HG02885 (cell line): ENCODE results near the gene ZBTB5.

Source experiments
- ATAC-seq: cut with Tn5 transposase; IDR thresholded peaks from one replicate; pipeline ENCODE4 v1.9.1; 2021; ENCODE audit warnings: mild to moderate bottlenecking; ENCODE audit not compliant: unreplicated experiment, poor library complexity

ZBTB5 gene

GRCh38 chr9:37454238-37454637 is 11.0 kb downstream of the ZBTB5 start:
- ATAC-seq: no peak

- ATAC-seq: no peak
Observed at GRCh38 chr9:37453827-37454226, 11.4 kb downstream of the ZBTB5 start.

GRCh38 chr9:37452611-37453010 is 12.6 kb downstream of the ZBTB5 start:
- ATAC-seq: no peak

GRCh38 chr9:37451628-37452027 is 13.6 kb downstream of the ZBTB5 start:
- ATAC-seq: no peak

- no peak for ATAC-seq
Observed at GRCh38 chr9:37449862-37450632, 15.2 kb downstream of the ZBTB5 start.

- no peak for ATAC-seq
Observed at GRCh38 chr9:37447111-37447510, 18.1 kb downstream of the ZBTB5 start.

GRCh38 chr9:37446401-37446800 is 18.8 kb downstream of the ZBTB5 start:
- ATAC-seq: no peak

GRCh38 chr9:37445832-37446231 is 19.4 kb downstream of the ZBTB5 start:
- no peak for ATAC-seq

- ATAC-seq: no peak
Observed at GRCh38 chr9:37444890-37445289, 20.4 kb downstream of the ZBTB5 start.

- ATAC-seq: no peak
Observed at GRCh38 chr9:37443566-37443965, 21.7 kb downstream of the ZBTB5 start.

- ATAC-seq: no peak
Observed at GRCh38 chr9:37442556-37442955, 22.7 kb downstream of the ZBTB5 start.

GRCh38 chr9:37441776-37442370 is 23.4 kb downstream of the ZBTB5 start:
- no peak for ATAC-seq

GRCh38 chr9:37438359-37438758 is 26.9 kb downstream of the ZBTB5 start:
- no peak for ATAC-seq

- no peak for ATAC-seq
Observed at GRCh38 chr9:37437621-37438020, 27.6 kb downstream of the ZBTB5 start.

- ATAC-seq: no peak
Observed at GRCh38 chr9:37437010-37437409, 28.2 kb downstream of the ZBTB5 start.

- no peak for ATAC-seq
Observed at GRCh38 chr9:37436540-37436939, 28.7 kb downstream of the ZBTB5 start.

GRCh38 chr9:37433867-37434371 is 31.3 kb downstream of the ZBTB5 start:
- ATAC-seq: no peak

- ATAC-seq: no peak
Observed at GRCh38 chr9:37432020-37432419, 33.2 kb downstream of the ZBTB5 start.

GRCh38 chr9:37430841-37431597 is 34.2 kb downstream of the ZBTB5 start:
- no peak for ATAC-seq

- ATAC-seq: no peak
Observed at GRCh38 chr9:37429441-37430285, 35.6 kb downstream of the ZBTB5 start.
